Small intestine (tissue), 7 donors: ENCODE data around the gene ECSCR. TPM values are rescaled to one million over a fixed set of nuclear protein-coding genes. Genes with fewer than 3 reads are reported as not detected.

ENCODE experiments used
- DNase-seq, 2 donors: peaks; one replicate each; pipeline versions ENCODE4 v3.0.0 to v3.0.0-alpha.2; 2013
- FAIRE-seq: peaks from 2 replicates; lab custom pipeline; 2012; peaks lifted over from hg19 to GRCh38; lab: Jason Lieb, UNC
- H3K27ac ChIP-seq, 3 donors: one replicate each; pipeline ENCODE4 v1.5.1; 2013; ENCODE audit warnings: low read length in 2 of 3, mild to moderate bottlenecking in 2 of 3, control low read depth in 1 of 3, inconsistent platforms in 1 of 3, low read depth in 1 of 3, moderate library complexity in 1 of 3
- H3K27me3 ChIP-seq, 3 donors: one replicate each; pipeline ENCODE4 v1.6.1; 2013; ENCODE audit warnings: low read length in 3 of 3, inconsistent platforms in 1 of 3; ENCODE audit not compliant: control insufficient read depth in 3 of 3, insufficient read depth in 3 of 3
- H3K36me3 ChIP-seq, 3 donors: one replicate each; pipeline ENCODE4 v1.6.1; 2013; ENCODE audit warnings: low read length in 3 of 3, inconsistent platforms in 1 of 3, low read depth in 1 of 3, mild to moderate bottlenecking in 1 of 3, moderate library complexity in 1 of 3; ENCODE audit not compliant: control insufficient read depth in 3 of 3, insufficient read depth in 2 of 3
- H3K4me1 ChIP-seq, 3 donors: one replicate each; pipeline ENCODE4 v1.6.1; 2013; ENCODE audit warnings: low read length in 2 of 3, inconsistent platforms in 1 of 3, low read depth in 1 of 3, mild to moderate bottlenecking in 1 of 3, moderate library complexity in 1 of 3; ENCODE audit not compliant: control insufficient read depth in 3 of 3, insufficient read depth in 2 of 3
- H3K4me3 ChIP-seq, 3 donors: one replicate each; pipeline ENCODE4 v1.5.1; 2013; ENCODE audit warnings: low read length in 3 of 3, control low read depth in 1 of 3, inconsistent platforms in 1 of 3, low read depth in 1 of 3, mild to moderate bottlenecking in 1 of 3, moderate library complexity in 1 of 3
- H3K9me3 ChIP-seq, 2 donors: one replicate each; pipeline ENCODE4 v1.6.1; 2013; ENCODE audit warnings: low read depth in 1 of 2, low read length in 1 of 2; ENCODE audit not compliant: control insufficient read depth in 2 of 2, insufficient read depth in 1 of 2
- WGBS, 3 donors: extraction: QIAGEN DNeasy Blood & Tissue Kit; methylation state at CpG; one replicate each; pipeline ENCODE4 v1.1.7; 2013; 5-methylcytosine and 5-hydroxymethylcytosine counted together
- polyA plus RNA-seq, 4 donors: library from polyadenylated mRNA; stranded (reverse) in 3 of 4; unstranded in 1 of 4; fragments of 200-250 nt in 3 of 4; fragments of 120-200 nt in 1 of 4; gene quantifications; one replicate each; pipeline versions ENCODE4 v1.2.1 to v1.2.3, GENCODE V29; 2013
- donor health status: healthy with polysubstance abuse.
- donor health status: control.
- donor health status: control.
- donor health status: Bipolar disorder and iron deficiency.
- donor health status: healthy.

The ECSCR gene
- polyA plus RNA-seq, 4 donors = 1.6 to 47.6 (median 7.7) TPM

DNA sequence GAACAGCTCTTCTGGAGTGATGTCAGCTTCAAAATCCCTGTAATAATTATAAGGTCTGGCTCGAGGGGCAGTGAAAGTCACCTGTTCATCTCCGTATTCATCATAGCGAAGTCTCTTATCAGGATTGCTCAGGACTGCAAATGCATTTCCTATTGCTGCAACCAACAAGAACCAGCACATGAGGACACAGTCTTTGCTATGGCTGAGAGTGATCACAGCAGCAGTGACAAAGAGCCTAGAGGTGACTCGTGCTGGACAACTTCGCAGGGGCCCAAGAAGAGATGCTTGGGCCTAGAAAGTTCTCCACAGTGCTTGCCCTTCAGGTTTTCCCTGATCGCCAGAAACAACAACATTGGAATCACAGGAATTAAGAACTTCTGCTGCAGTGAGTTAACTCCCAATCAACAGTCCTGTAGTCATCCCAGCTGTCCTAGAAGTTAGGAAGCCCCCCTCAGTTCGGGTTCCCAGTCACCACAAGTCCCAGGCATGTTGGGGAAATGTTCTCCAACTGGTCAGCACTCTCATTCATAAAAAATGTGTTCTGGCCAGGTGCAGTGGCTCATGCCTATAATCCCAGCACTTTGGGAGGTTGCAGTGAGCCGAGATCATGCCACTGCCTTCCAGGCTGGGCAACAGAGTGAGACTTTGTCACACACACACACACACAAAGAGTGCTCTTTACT, 36.2 kb downstream of the ECSCR start:
- Histone ChIP-seq H3K27ac (no peak overlapping the region), H3K27me3 (no peaks in the 10 kb centered on the region), H3K36me3 (peaks cover 0 to 23% (median 3%) of the 10 kb centered on the region in 3 donors), H3K4me3 (no peak overlapping the region), H3K4me1 (no peaks in the 10 kb centered on the region), H3K9me3 (no peaks in the 10 kb centered on the region)
- 78 to 82% (median 79%) methylated on average over 8 of the region's 8 CpGs for WGBS, 3 donors
- FAIRE-seq (no peak), DNase-seq (no peak)

DNA sequence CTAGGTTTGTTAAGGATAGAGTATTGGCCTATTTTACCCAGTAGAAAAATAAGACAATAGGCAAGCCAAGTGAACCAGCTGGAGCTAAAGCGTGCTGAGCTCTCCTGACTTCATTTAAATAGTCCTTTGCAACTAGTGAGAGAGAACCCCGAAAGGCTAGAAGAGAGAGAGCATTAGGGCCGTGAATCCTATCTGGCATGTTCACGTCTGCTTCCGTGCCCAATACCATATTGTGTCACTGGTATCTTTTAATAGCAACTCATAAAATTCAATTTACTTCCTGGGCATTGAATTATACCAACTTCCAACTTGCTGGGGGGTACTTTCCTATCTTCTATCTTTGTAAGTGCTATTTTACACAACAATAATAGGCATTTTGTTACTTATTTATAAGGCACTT, 37.0 kb downstream of the ECSCR start:
- 88 to 98% (median 92%) methylated on average over 5 of the region's 5 CpGs for whole genome bisulfite sequencing, 3 donors
- FAIRE-seq = no peak

DNA sequence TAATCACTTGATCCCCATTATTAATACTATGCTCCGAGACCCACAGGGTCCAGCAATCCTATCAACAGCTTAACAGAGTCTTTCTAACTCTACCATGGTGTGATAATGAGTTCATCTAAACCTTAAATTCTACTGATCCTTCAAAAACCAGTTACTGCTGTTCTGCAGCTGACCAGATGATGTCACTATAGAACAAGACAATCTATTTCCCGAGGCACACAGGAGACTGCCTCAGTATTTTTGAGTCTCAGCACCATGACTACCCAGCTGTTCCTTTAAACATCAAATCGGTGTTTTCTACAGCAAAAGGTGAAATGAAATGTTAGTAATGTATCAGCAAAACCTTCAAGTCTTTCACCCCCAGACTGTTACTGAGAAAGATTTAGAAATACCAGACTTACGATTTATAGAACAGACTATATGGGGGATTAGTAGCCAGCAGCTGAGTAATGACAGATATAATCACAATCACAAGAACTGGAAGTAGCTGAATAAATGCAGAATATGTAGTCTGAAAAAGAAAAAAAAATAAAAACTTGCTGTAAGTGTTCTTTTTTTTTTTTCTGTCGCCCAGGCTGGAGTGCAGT, 40.1 kb downstream of the ECSCR start:
- Histone ChIP-seq H3K36me3 (peaks cover 0 to 32% (median 3%) of the 10 kb centered on the region in 3 donors), H3K9me3 (no peaks in the 10 kb centered on the region), H3K4me1 (peaks cover 2 to 21% (median 2%) of the 10 kb centered on the region in 3 donors), H3K27me3 (no peaks in the 10 kb centered on the region), H3K27ac (no peak overlapping the region), H3K4me3 (no peak overlapping the region)
- whole genome bisulfite sequencing, 3 donors = 25 to 43% (median 41%) methylated on average over 4 to 5 of the region's 5 CpGs
- FAIRE-seq = peak; percentile 72
- peak; percentile 73 to 77 for DNase-seq

More for the DNA sequence above, 37.0 kb downstream of the ECSCR start:
- H3K4me1 ChIP-seq = no peaks in the 10 kb centered on the region
- no peak for DNase-seq
- no peaks in the 10 kb centered on the region for H3K9me3 ChIP-seq
- no peaks in the 10 kb centered on the region for H3K27me3 ChIP-seq
- H3K4me3 ChIP-seq = no peak overlapping the region
- H3K27ac ChIP-seq = no peak overlapping the region
- H3K36me3 ChIP-seq = peaks cover 0 to 26% (median 3%) of the 10 kb centered on the region in 3 donors

DNA sequence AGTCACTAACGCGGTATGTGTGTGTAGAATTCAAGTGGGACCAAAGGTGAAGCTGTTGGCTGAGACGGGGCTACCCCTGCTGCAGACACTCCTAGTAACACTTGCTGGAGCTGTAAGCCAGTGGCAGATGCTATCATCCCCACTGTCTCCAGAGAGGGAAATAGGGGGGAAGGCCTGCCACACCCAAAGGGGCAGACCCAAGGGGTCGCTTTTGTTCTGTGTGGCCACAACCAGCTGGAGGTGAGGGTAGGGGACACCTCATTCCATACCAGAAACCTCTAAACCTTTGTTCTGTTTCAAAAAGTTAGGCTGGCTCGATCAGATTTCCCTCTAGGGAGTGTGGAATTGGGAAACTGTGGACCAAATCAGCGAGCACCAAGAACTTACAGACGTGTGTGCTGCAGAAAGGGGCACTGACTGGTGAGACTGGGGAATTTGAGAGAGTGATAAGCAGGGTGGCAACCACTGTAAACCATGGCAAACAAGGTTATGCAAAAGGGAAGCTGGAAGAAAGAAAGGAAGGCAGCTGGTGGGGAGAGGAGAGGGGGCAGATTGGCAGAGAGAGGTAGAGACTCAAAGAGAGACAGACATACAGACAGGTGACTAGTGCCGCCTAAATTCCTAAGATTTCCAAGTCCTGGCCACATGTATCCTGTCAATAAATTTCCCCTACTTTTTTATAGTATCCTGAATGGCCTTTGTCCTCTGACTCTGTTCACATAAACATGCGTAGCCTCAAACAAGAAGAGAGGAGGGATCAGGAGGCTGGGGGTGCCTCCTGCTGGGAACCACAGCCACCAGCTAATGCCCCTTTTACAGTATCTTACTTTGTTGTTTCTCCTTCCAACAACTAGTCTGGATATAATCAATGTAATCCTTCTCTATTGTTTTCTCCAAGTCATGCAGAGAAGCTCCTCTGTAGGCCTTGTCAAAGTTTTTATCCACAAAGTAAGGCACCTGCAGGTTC, 43.0 kb downstream of the ECSCR start:
- no peak for FAIRE-seq
- 19 to 54% (median 44%) methylated on average over 9 of the region's 9 CpGs for WGBS, 3 donors
- Histone ChIP-seq H3K27me3 (no peaks in the 10 kb centered on the region), H3K4me1 (peaks cover 6 to 32% (median 12%) of the 10 kb centered on the region in 3 donors), H3K27ac (peak overlapping the region in 2 of 3 donors; percentile 1 to 79), H3K4me3 (no peak overlapping the region), H3K9me3 (no peaks in the 10 kb centered on the region), H3K36me3 (peaks cover 0 to 21% (median 0%) of the 10 kb centered on the region in 3 donors)
- peak; percentile 71 to 81 for DNase-seq

DNA sequence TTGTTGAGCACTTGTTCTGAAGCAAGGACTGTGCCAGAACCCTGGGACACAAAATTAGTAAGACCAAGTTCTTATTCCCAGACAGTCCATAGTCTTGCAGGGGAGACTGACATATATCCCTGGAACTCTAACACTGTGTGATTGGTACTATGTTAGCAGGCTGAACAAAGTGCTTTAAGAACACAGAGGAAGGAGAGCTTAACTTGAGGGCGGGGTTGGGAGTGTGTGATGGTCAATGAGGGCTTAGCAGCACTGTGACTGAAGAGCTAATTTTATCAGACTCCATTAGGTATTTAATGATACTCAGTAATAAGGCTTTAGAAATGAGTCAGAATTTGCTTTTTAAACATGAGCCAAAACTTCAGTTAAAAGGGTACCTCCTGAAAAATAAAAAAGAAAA, 43.8 kb downstream of the ECSCR start:
- H3K4me1 ChIP-seq = peaks cover 7 to 35% (median 15%) of the 10 kb centered on the region in 3 donors
- DNase-seq = peak; percentile 32 to 58
- 23 to 62% (median 58%) methylated on average over 1 of the region's 1 CpG for WGBS, 3 donors
- FAIRE-seq = no peak
- H3K36me3 ChIP-seq = peaks cover 0 to 16% (median 0%) of the 10 kb centered on the region in 3 donors
- H3K27ac ChIP-seq = peak overlapping the region in 2 of 3 donors; percentile 45 to 79
- H3K4me3 ChIP-seq = no peak overlapping the region
- H3K9me3 ChIP-seq = no peaks in the 10 kb centered on the region
- no peaks in the 10 kb centered on the region for H3K27me3 ChIP-seq

DNA sequence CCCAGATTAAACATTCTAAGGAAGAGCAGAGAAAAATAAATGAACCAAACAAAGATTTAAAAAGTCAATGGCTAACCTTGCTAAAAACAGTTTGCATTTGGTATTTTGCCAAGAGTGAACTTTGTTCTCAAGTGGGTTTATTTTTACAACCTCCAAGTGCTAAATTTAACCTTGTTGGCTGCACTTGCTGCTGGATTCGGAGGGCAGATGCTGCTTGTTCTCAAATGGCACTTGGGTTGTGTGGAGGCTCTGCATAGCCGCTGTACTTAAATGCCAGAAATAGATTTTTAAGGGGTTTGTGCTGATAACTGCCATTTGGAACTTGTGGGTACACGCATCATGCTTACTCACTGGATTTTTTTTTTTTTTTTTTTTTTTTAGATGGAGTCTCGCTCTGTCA, 45.3 kb downstream of the ECSCR start:
- FAIRE-seq (no peak), DNase-seq (peak in 1 of 2 donors; percentile 25)
- Histone ChIP-seq H3K27ac (no peak overlapping the region), H3K4me3 (no peak overlapping the region), H3K9me3 (no peaks in the 10 kb centered on the region), H3K36me3 (peaks cover 0 to 13% (median 6%) of the 10 kb centered on the region in 3 donors), H3K4me1 (peaks cover 7 to 35% (median 15%) of the 10 kb centered on the region in 3 donors), H3K27me3 (no peaks in the 10 kb centered on the region)
- 58 to 68% (median 60%) methylated on average over 4 of the region's 4 CpGs for WGBS, 3 donors

DNA sequence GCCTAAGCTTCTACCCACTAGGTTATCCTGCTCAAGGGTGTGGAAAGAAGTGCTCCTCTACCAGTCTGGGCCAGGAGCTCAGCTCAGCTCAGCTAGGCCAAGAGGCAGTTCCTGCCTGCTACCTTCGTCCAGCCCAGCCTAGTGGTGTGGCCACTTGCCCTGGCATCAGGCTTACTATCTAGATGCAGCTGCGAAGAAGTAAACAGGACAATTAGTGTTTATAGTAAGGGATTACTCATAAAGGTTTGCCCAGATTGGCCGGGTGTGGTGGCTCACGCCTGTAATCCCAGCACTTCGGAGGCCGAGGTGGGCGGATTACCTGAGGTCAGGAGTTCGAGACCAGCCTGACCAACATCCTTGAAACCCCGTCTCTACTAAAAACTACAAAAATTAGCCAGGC, 45.9 kb downstream of the ECSCR start:
- Histone ChIP-seq H3K9me3 (no peaks in the 10 kb centered on the region), H3K4me1 (peaks cover 7 to 35% (median 15%) of the 10 kb centered on the region in 3 donors), H3K4me3 (no peak overlapping the region), H3K27ac (peak overlapping the region in 1 of 3 donors; percentile 81), H3K27me3 (no peaks in the 10 kb centered on the region), H3K36me3 (peaks cover 0 to 13% (median 6%) of the 10 kb centered on the region in 3 donors)
- FAIRE-seq = no peak
- DNase-seq = peak in 1 of 2 donors; percentile 73
- WGBS, 3 donors = 29 to 67% (median 45%) methylated on average over 9 of the region's 9 CpGs

DNA sequence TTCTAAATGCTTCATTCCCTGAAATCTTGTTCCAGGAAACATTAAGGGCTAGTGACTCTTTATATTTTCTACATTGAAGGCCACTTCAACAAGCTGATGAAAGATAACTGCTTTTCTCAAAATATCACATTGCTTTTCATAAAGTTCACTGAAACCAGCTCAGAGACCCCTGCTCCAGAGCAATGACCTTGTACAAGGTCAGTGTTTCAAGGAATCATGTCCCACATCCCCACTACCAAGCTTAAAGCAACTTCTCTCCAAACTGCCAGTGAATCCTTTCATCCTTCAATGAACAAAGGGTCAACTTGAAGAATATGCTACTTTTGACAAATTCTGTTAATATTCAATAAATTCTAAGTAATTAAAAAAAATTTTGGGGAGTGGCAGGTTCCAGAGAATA, 46.7 kb downstream of the ECSCR start:
- Histone ChIP-seq H3K4me1 (peaks cover 7 to 35% (median 15%) of the 10 kb centered on the region in 3 donors), H3K27me3 (no peaks in the 10 kb centered on the region), H3K27ac (no peak overlapping the region), H3K36me3 (peaks cover 0 to 10% (median 6%) of the 10 kb centered on the region in 3 donors), H3K9me3 (no peaks in the 10 kb centered on the region), H3K4me3 (no peak overlapping the region)
- FAIRE-seq (no peak), DNase-seq (no peak)
